GM10266 (cell line): ENCODE results near the gene CREBRF.
A peak's percentile ranks its signal among the peaks of the same experiment; 100 is the strongest.

Source experiments
- DNase-seq: peaks from one replicate; pipeline ENCODE4 v3.0.0; 2012; ENCODE audit errors: extremely low spot score
- TF ChIP-seq, protein P1 (sequence below): IDR thresholded peaks from 2 replicates; pipeline ENCODE4 v1.5.1; 2012; ENCODE audit warnings: mild to moderate bottlenecking, low read depth; ENCODE audit not compliant: control insufficient read depth, insufficient read depth; ENCODE audit errors: missing control alignments

The CREBRF gene, protein sequence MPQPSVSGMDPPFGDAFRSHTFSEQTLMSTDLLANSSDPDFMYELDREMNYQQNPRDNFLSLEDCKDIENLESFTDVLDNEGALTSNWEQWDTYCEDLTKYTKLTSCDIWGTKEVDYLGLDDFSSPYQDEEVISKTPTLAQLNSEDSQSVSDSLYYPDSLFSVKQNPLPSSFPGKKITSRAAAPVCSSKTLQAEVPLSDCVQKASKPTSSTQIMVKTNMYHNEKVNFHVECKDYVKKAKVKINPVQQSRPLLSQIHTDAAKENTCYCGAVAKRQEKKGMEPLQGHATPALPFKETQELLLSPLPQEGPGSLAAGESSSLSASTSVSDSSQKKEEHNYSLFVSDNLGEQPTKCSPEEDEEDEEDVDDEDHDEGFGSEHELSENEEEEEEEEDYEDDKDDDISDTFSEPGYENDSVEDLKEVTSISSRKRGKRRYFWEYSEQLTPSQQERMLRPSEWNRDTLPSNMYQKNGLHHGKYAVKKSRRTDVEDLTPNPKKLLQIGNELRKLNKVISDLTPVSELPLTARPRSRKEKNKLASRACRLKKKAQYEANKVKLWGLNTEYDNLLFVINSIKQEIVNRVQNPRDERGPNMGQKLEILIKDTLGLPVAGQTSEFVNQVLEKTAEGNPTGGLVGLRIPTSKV

DNA sequence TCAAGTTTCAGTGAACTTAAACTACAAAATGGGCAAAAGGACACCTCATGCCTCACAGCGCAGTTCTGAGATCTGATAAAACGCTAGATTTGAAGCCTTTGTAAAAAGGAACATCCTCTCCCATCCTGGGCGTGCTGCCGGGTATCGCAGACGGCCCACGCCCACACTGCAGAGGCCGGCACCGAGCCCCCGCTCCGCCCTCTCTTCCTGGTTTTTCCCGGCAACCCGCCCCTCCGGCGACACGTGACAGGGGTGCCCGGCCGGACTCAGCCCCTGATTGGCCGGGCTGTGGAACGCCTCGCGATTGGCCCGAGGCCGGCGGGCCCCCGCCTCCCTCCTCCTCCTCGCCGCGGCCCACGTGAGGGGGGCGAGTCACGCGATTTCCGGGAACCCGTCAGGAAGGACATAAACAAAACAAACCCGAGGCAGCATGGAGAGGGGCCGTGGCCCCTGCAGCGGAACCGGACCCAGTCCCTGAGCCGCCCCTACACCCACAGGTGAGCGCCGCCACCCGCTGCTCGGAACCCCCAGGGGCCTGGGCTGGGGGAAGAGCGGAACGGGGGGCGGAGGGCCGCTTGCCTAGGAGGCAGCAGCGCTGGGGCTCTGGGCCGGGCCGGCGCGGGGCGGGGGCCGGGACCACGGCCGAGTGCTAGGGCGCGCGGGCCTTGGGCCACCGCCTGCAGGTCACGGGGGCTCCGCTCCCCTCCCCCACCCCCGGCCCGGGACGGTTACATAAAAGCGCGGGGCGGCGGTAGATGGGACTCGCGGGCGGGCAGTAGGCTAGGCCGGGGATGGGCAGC lies at the start of gene CREBRF:
Gene CREBRF (plus strand): TSS at position 370 of the 800 bp plus-strand sequence. CDS start 24,424 bp downstream, outside the sequence.
- DNase-seq = peak; percentile 95
- TF ChIP-seq, protein P1, sequence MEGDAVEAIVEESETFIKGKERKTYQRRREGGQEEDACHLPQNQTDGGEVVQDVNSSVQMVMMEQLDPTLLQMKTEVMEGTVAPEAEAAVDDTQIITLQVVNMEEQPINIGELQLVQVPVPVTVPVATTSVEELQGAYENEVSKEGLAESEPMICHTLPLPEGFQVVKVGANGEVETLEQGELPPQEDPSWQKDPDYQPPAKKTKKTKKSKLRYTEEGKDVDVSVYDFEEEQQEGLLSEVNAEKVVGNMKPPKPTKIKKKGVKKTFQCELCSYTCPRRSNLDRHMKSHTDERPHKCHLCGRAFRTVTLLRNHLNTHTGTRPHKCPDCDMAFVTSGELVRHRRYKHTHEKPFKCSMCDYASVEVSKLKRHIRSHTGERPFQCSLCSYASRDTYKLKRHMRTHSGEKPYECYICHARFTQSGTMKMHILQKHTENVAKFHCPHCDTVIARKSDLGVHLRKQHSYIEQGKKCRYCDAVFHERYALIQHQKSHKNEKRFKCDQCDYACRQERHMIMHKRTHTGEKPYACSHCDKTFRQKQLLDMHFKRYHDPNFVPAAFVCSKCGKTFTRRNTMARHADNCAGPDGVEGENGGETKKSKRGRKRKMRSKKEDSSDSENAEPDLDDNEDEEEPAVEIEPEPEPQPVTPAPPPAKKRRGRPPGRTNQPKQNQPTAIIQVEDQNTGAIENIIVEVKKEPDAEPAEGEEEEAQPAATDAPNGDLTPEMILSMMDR = no peak

DNA sequence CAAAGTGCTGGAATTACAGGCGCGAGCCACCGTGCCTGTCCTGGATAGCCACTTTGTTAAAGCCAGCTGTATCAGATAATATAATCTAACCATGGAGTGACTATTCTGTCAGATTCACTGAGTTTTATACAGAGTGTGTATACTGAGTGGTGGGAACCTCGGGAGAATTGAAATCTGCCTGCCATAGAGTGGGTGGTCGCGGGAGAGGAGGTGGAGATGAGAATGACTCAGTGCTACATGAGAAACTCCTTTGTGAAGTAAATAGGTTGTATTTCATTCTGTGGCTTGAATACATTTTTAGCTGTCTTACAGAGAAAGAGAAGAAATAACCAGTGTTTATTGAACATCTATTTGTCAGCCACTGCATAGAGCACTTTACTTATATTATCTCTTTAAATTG lies 46.1 kb upstream of the CREBRF start:
- DNase-seq = no peak
- TF ChIP-seq, protein P1 = no peak

DNA sequence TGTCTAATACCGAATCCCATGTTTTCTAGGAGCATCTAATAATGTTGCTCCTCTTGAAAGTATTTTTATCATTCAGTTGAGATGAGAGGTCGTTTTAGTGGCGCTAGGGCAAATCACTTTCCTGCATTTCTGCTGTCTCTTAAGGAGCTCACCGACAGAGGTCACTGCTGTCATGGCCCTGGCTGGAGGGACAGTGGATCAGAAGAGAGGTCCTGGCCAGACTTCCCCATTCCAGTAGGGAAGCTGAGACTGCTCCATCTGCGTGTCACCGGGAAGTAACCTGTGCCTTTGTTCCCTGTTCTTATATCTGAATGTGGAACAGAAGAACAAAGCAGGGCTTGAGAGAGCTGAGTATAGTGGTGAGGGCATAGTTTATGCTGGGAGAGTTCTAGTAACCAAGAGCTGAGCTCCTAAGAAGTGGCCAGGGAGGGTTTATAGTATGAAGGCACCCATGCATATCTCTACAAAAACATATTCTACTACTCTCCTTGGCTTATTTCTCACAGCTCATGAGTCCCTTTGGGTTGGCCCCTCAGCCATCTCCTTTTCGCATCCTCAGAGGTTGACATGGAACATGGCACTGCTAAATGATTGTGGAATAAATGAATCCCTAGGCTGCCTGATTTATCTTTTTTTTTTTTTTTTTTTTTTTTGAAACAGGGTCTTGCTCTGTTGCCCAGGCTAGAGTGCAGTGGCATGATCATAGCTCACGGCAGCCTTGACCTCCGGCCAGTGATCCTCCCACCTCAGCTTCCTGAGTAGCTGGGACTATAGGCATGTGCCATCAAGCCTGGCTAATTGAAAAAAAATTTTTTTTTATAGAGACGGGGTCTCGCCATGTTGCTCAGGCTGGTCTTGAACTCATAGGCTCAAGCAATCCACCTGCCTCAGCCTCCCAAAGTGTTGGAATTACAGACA lies 45.3 kb upstream of the CREBRF start:
- no peak for DNase-seq
- TF ChIP-seq, protein P1 = no peak

DNA sequence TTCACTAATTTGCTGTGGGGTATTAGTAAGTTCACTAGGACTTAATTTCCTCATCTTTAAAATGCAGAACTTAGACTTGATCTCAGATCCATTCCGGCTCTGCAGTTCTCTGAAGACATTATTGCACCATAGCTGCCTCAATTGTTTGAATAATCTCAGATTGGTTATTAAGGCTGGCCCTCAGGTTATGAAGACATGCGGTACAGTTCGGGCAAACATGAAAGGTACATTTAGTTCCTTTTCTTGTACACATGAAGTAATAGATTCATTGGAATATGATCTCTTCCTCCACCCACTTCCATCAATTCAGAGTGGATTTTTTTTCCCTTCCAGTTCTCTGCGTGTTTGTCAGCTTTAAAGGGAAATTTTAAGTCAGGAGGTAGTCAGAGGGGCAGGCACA lies 44.6 kb upstream of the CREBRF start:
- no peak for DNase-seq

DNA sequence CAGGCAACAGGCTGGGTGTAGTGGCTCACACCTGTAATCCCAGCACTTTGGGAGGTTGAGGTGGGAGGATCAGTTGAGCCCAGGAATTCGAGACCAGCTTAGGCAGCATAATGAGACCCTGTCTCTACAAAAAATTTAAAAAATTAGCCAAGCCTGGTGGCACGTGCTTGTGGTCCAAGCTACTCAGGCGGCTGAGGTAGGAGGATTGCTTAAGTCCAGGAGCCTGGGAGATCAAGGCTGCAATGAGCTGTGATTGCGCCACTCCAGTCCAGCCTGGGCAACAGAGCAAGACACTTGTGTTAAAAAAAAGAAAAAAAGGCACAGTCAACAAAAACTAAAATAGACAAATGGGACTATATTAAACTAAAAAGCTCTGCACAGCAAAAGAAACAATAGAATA lies 43.3 kb upstream of the CREBRF start:
- no peak for DNase-seq
- TF ChIP-seq, protein P1 = no peak

More for the DNA sequence above, 44.6 kb upstream of the CREBRF start:
- TF ChIP-seq, protein P1 = no peak

DNA sequence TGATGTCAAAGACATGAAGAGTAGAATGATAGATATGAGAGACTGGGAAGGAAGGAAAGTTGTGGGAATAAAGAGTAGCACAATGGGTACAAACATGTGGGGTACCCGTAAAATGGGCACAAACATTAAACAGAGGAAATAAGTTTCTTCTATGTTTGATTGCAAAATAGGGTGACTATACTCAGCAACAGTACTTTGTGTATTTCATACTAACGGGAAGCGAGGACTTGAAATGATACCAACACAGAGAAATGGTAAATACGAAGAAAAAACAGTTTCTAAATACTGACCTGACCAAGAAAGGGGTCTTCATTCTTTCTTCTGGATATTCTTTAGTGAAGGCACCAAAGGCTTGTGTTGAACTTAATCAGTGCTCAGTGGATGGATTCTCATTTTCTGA lies 41.5 kb upstream of the CREBRF start:
- TF ChIP-seq, protein P1 = no peak
- no peak for DNase-seq
